ENCODE data around the gene AGAP3. TPM values are rescaled to one million over a fixed set of nuclear protein-coding genes. Genes with fewer than 3 reads are reported as not detected.

AGAP3 gene
- total RNA-seq, 1 donor from 2014 or later = 206 TPM

DNA sequence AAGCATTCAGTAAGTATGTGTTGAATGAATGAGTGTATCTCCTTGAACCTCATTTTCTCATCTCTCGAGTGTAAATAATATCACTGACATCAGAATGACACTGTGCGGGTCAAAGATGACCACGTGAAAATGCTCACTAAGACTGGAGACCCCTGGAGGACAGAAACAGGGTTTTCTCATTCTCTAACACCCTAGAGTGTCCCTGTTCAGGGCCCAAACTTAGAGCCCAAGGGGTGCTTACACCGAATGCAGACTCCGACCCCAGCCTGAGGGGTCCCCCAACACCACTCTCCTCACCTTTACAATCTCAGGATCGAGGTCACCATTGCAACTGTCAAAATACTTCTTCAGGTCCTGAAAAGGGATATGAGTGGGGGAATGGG, 30.0 kb upstream of the AGAP3 start:
- peaks cover 35% of the 10 kb centered on the region for H3K4me1 Mint-ChIP-seq (ENCODE audit: unreplicated experiment)
- H3K9me3 Mint-ChIP-seq (ENCODE audit: unreplicated experiment) = no peaks in the 10 kb centered on the region
- H3K27me3 Mint-ChIP-seq (ENCODE audit: unreplicated experiment) = peaks cover 18% of the 10 kb centered on the region
- peak overlapping the region; percentile 96 for H3K4me3 Mint-ChIP-seq (ENCODE audit: unreplicated experiment)
- peaks cover 11% of the 10 kb centered on the region for H3K36me3 Mint-ChIP-seq (ENCODE audit: low read depth, unreplicated experiment)
- DNase-seq (ENCODE audit: low spot score) = no peak
- TF ChIP-seq, protein P1, sequence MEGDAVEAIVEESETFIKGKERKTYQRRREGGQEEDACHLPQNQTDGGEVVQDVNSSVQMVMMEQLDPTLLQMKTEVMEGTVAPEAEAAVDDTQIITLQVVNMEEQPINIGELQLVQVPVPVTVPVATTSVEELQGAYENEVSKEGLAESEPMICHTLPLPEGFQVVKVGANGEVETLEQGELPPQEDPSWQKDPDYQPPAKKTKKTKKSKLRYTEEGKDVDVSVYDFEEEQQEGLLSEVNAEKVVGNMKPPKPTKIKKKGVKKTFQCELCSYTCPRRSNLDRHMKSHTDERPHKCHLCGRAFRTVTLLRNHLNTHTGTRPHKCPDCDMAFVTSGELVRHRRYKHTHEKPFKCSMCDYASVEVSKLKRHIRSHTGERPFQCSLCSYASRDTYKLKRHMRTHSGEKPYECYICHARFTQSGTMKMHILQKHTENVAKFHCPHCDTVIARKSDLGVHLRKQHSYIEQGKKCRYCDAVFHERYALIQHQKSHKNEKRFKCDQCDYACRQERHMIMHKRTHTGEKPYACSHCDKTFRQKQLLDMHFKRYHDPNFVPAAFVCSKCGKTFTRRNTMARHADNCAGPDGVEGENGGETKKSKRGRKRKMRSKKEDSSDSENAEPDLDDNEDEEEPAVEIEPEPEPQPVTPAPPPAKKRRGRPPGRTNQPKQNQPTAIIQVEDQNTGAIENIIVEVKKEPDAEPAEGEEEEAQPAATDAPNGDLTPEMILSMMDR (IDR thresholded peaks at IDR 0.05; ENCODE audit: unreplicated experiment) = no peak
- H3K27ac Mint-ChIP-seq (ENCODE audit: unreplicated experiment) = no peak overlapping the region

DNA sequence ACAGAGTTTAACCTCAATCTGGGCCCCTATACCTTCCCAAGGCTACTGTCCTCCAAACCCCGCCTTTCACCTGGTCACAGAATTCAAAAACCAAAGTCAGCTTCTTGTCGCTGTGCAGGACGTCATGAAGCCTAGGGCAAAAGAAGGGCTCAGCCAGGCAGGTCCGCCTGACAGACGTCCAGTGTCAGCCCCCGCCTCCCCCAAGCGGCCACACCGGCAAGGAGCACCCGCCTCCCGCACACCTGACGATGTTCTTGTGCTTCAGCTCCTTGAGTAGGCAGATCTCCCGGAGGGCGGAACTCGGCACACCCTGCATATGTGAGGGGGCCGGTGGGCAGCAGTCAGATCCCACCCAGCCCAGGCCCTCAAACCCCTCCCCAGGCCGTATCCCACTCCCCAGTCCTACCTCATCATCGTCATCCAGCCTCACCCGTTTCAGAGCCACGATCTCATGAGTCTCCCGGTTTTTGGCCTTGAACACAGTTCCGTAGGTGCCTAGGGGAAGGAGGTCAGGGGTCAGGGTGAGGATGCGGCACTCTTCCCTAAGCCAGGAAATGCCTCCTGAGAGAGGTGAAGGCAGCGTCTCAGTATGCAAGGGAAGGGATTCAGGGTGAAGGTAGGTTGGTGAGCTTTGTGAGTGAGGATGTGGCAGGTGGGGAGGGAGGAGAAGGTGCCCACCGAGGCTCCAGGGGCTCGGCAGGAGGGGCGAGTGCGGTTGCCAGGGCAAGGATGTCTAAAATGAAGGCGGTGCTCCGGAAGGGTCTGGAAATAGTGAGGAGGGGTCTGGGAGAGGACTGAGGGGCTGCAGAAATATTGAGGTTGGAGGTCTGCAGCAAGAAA, 29.4 kb upstream of the AGAP3 start:
- Mint-ChIP-seq H3K27me3 (ENCODE audit: unreplicated experiment) (peaks cover 23% of the 10 kb centered on the region), H3K9me3 (ENCODE audit: unreplicated experiment) (no peaks in the 10 kb centered on the region), H3K4me3 (ENCODE audit: unreplicated experiment) (peak overlapping the region; percentile 96), H3K27ac (ENCODE audit: unreplicated experiment) (peak overlapping the region; percentile 88), H3K4me1 (ENCODE audit: unreplicated experiment) (peaks cover 41% of the 10 kb centered on the region), H3K36me3 (ENCODE audit: low read depth, unreplicated experiment) (peaks cover 11% of the 10 kb centered on the region)
- no peak for DNase-seq (ENCODE audit: low spot score)
- TF ChIP-seq, protein P1 (IDR thresholded peaks at IDR 0.05; ENCODE audit: unreplicated experiment) = no peak

DNA sequence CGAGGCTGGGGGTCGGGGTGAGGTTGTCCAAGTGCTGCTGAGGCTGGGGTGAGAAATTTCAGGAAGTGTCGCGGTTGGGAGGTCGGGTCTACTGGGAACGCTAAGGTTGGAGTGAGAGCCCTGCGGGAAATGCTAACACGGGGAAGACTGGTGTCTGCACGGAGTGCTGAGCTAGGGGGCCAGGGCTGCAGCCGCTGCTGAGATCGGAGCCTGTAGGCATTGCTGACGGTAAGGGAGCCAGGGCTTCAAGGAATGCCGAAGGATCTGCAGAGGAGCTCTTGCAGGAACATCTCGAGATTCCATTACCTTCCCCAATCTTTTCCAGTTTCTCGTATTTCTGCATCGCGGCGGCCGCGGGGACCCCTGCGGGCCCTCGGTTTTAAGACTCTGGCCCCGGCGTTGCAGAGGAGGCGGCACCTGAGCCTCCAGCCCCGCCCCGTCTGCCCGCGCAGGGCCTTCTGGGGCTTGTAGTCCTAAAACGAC, 28.7 kb upstream of the AGAP3 start, which contains the start of gene CDK5:
TSS of gene CDK5 (minus strand) at position 392 of the 483 bp plus-strand sequence. CDS start at position 343, 49 bp downstream.
- Mint-ChIP-seq H3K27ac (ENCODE audit: unreplicated experiment) (peak within 1 kb of the TSS; percentile 89), H3K4me1 (ENCODE audit: unreplicated experiment) (peaks cover 42% of the 10 kb centered on the region), H3K27me3 (ENCODE audit: unreplicated experiment) (peaks cover 23% of the 10 kb centered on the region), H3K36me3 (ENCODE audit: low read depth, unreplicated experiment) (peaks cover 9% of the 10 kb centered on the region), H3K9me3 (ENCODE audit: unreplicated experiment) (no peaks in the 10 kb centered on the region), H3K4me3 (ENCODE audit: unreplicated experiment) (peak within 1 kb of the TSS; percentile 96)
- TF ChIP-seq, protein P1 (IDR thresholded peaks at IDR 0.05; ENCODE audit: unreplicated experiment) = no peak
- no peak for DNase-seq (ENCODE audit: low spot score)

DNA sequence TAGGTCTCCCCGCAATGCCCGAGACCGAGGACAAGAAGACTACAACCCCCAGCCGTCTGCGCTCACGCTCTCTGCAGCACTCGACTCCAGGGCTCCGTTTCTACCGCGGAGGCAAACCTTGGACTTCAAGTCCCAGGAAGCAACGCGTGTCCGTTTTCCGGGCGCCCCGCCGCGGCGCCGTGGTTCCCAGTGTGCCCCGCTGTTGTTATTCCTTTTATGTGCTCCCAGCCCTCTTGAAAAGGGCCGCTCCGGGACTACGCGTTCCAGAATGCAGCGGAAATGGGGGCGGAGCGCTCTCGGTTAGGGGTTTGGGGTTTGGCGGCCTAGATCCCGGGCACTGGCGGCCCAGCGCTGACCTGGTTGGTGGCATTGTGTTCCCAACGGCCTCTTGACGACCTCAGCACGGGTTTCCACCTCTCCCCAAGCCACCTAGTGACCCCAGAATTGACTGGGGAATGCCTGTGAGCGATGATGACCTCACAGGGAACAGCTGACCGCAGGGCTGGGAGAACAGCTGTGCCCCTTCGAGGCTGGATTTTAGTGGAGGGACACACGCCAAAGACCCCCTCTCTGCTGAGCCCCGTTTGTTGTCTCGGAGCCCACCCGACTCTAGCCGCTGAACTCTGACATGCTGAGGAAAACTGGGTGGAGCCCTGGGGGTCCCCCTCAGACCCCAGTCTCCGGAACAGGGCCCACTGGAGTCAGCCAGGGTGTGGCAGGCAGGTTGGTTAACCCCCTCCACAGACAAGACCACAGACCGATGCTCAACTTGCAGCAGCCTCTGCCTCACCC, 28.1 kb upstream of the AGAP3 start:
- Mint-ChIP-seq H3K27me3 (ENCODE audit: unreplicated experiment) (peaks cover 18% of the 10 kb centered on the region), H3K27ac (ENCODE audit: unreplicated experiment) (peak overlapping the region; percentile 89), H3K36me3 (ENCODE audit: low read depth, unreplicated experiment) (peaks cover 4% of the 10 kb centered on the region), H3K9me3 (ENCODE audit: unreplicated experiment) (no peaks in the 10 kb centered on the region), H3K4me3 (ENCODE audit: unreplicated experiment) (peak overlapping the region; percentile 96), H3K4me1 (ENCODE audit: unreplicated experiment) (peaks cover 35% of the 10 kb centered on the region)
- TF ChIP-seq, protein P1 (IDR thresholded peaks at IDR 0.05; ENCODE audit: unreplicated experiment) = no peak
- peak; percentile 94 for DNase-seq (ENCODE audit: low spot score)
